ENCODE results near the gene ITGB5. TPM values are rescaled to one million over a fixed set of nuclear protein-coding genes. Genes with fewer than 3 reads are reported as not detected.

Gene ITGB5
- total RNA-seq, 1 experiment from 2014 or later = 85.3 TPM

DNA sequence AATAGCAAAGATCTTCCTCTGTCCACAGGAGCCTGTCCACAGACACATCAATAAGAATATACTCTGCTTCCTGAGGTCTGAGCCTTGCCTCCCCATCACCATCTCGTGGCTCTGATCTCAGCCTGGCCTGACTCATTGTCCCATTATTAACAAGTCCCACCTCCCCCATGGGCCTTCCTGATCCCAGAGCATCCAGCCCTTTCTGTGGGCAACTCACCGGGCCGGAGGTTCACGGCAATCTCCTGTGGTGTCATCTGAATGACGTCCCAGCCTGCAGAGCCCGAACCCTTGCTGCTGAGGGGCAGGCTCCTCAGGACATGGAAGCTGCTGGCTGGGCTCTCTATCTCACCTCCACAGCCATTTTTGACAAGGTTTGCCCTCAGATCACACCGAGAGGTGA lies 28.1 kb downstream of the ITGB5 start:
- Histone ChIP-seq H3K4me1 (peaks cover 15% of the 10 kb centered on the region), H3K9me3 (replicated peaks) (no peaks in the 10 kb centered on the region), H3K27me3 (no peaks in the 10 kb centered on the region), H3K36me3 (peaks cover 29% of the 10 kb centered on the region), H3K27ac (no peak overlapping the region), H3K4me3 (no peak overlapping the region)
- no peak for DNase-seq

DNA sequence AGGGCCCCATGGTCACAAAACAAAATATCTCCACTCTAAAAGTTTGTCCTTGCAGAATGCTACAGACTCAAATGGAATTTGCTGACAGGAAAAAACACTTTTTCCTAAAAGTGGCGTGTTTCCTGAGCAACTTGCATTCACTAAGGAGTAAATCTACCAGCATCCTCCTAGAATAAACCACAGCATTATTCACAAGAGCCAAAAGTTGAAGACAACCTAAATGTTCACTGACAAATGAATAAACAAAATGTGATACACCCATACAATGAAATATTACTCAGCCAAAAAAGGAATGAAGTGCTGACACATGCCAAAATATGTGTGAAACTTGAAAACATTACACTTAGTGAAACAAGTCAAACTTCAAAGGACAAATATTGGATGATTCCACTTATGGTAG lies 28.9 kb downstream of the ITGB5 start:
- no peaks in the 10 kb centered on the region for H3K9me3 ChIP-seq (replicated peaks)
- H3K27ac ChIP-seq = no peak overlapping the region
- peaks cover 15% of the 10 kb centered on the region for H3K4me1 ChIP-seq
- no peaks in the 10 kb centered on the region for H3K27me3 ChIP-seq
- DNase-seq = no peak
- peaks cover 29% of the 10 kb centered on the region for H3K36me3 ChIP-seq
- no peak overlapping the region for H3K4me3 ChIP-seq

DNA sequence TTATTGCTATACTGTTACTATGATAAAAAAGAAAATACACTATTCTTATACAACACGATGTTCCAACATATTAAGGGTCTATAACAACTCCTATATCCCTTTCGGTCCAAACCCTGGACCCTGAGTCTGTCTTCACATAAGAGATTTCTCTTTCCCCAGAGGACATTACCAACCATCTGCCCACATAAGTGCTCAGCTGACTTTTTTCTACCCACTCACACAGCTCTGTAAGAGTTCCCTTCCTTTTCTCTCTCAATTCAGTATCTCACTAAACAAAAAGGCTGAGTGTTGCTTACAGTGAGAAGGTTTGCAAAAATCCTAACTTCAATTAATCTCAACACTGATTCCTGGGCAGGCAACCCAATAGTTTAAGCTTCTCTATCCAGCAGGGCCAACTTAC lies 30.5 kb downstream of the ITGB5 start:
- Histone ChIP-seq H3K9me3 (replicated peaks) (no peaks in the 10 kb centered on the region), H3K4me3 (no peak overlapping the region), H3K27me3 (no peaks in the 10 kb centered on the region), H3K4me1 (peaks cover 9% of the 10 kb centered on the region), H3K36me3 (peaks cover 26% of the 10 kb centered on the region), H3K27ac (no peak overlapping the region)
- DNase-seq = no peak

DNA sequence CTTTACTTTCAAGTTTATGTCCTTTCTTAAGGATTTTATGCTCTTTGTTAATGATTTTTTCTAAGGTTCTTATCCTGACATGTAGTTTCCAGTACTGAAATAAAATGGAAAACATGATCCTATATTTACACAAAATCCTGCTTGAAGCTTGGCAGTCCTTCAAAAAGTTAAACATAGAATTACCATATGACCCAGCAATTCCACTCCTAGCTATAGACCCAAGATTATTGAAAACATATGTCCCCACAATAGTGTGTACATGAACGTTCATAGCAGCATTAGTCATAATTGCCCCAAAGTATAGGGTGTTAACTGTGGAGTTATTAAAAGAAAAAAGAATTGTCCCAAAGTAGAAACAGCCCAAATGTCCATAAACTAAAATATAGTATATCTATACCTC lies 33.2 kb downstream of the ITGB5 start:
- Histone ChIP-seq H3K4me1 (no peaks in the 10 kb centered on the region), H3K27ac (no peak overlapping the region), H3K9me3 (replicated peaks) (no peaks in the 10 kb centered on the region), H3K4me3 (no peak overlapping the region), H3K27me3 (no peaks in the 10 kb centered on the region), H3K36me3 (peaks cover 26% of the 10 kb centered on the region)
- DNase-seq = no peak

DNA sequence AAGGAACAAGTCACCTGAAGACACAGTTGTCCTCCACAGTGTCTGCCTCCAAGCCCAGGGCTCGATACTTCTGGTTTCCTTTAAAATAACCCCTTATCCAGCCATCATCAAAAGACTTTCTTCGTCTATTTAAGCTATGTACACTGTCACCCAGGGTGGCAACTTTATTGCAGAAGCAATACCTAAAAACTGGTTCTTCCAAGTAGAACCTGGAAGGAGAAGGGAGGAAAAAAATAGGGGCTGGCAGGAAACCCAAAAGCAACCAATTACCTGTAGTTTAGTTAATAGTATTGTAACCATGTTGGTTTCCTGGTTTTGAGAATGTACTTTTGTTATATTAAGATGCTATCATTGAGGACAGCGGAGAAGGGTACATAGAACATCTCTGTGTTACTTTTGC lies 33.7 kb downstream of the ITGB5 start:
- H3K27me3 ChIP-seq = no peaks in the 10 kb centered on the region
- peaks cover 22% of the 10 kb centered on the region for H3K36me3 ChIP-seq
- H3K4me3 ChIP-seq = no peak overlapping the region
- no peak for DNase-seq
- no peaks in the 10 kb centered on the region for H3K9me3 ChIP-seq (replicated peaks)
- H3K4me1 ChIP-seq = no peaks in the 10 kb centered on the region
- H3K27ac ChIP-seq = no peak overlapping the region

DNA sequence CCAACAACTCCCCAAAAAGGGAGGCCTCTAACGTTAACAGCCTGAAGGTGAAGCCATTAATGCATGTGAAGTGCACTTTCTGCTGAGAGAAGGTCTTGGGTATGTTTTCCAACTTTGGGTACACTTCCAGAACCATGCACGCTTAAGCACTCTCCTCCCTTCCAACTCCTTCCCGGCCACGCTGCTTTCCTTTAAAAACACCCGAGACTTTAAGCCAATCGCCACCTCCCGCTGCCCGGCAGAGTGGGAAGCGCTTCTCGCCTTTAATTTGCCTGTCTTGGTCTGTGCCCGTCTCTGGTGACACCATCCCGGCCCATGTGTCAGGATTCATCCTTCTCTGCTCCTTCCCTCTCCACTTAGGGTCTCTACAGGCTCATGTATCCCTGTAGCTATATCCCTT lies 35.3 kb downstream of the ITGB5 start:
- H3K36me3 ChIP-seq = peaks cover 18% of the 10 kb centered on the region
- H3K27ac ChIP-seq = no peak overlapping the region
- DNase-seq = no peak
- no peak overlapping the region for H3K4me3 ChIP-seq
- H3K27me3 ChIP-seq = no peaks in the 10 kb centered on the region
- H3K9me3 ChIP-seq (replicated peaks) = no peaks in the 10 kb centered on the region
- no peaks in the 10 kb centered on the region for H3K4me1 ChIP-seq

DNA sequence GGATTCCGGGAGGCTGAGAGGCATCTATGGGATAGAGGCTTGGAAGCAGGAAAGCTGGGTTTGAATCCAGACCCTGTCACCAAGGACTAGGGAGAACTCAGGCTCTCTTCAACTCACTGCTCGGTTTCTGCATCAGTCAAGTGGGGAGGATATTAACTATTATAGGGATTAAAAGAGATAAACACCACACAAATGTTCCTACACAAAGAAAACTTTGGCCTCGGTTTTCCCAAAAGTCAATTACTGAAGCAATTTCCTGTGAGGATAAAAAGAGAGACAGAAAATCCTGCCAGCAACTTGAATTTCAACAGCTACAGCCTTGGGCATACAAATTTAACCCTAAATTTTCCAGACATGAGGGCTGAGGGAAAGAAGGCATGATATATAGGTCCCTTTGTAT lies 36.0 kb downstream of the ITGB5 start:
- no peak overlapping the region for H3K27ac ChIP-seq
- H3K4me1 ChIP-seq = peaks cover under 1% of the 10 kb centered on the region
- peaks cover 14% of the 10 kb centered on the region for H3K36me3 ChIP-seq
- no peak for DNase-seq
- H3K27me3 ChIP-seq = no peaks in the 10 kb centered on the region
- no peak overlapping the region for H3K4me3 ChIP-seq
- H3K9me3 ChIP-seq (replicated peaks) = no peaks in the 10 kb centered on the region

DNA sequence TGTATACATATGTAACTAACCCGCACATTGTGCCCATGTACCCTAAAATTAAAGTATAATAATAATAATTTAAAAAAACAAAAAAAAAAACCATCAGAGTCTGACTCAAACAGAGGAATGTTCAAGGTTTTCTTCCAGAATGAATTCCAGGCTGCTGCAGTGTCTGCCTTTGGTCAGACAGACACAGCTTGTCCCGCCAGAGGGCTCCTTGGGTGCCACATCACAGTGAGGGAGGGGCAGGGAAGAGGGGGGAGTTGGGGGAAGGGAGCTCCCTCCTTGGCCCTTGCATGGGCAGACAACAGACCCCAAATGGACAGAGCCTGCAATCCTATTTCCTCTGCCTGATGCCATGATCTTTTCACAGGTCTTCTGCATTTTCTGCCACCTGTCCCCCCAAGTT lies 36.5 kb downstream of the ITGB5 start:
- no peaks in the 10 kb centered on the region for H3K9me3 ChIP-seq (replicated peaks)
- H3K4me3 ChIP-seq = no peak overlapping the region
- no peak overlapping the region for H3K27ac ChIP-seq
- H3K36me3 ChIP-seq = peaks cover 15% of the 10 kb centered on the region
- H3K4me1 ChIP-seq = peaks cover 6% of the 10 kb centered on the region
- no peaks in the 10 kb centered on the region for H3K27me3 ChIP-seq
- DNase-seq = no peak

DNA sequence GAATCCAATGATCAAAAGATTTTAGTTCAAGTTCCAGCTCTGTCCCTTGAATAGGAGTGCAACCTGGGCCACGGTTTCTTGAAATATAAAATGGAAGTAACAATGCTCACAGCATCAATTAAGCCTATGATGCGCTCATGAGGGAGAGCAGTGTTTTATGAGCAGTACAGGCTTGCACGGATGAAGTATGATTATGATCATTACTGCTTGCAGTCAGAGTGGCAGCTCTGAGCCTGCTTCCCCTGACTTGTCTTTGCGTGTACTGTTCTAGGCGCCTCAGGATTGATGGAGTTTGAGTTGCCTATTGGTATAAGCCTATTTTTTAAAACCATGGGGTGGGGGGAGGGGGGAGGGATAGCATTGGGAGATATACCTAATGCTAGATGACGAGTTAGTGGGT lies 37.0 kb downstream of the ITGB5 start:
- Histone ChIP-seq H3K9me3 (replicated peaks) (no peaks in the 10 kb centered on the region), H3K27me3 (no peaks in the 10 kb centered on the region), H3K4me3 (no peak overlapping the region), H3K36me3 (peaks cover 12% of the 10 kb centered on the region), H3K27ac (no peak overlapping the region), H3K4me1 (peaks cover 10% of the 10 kb centered on the region)
- no peak for DNase-seq

DNA sequence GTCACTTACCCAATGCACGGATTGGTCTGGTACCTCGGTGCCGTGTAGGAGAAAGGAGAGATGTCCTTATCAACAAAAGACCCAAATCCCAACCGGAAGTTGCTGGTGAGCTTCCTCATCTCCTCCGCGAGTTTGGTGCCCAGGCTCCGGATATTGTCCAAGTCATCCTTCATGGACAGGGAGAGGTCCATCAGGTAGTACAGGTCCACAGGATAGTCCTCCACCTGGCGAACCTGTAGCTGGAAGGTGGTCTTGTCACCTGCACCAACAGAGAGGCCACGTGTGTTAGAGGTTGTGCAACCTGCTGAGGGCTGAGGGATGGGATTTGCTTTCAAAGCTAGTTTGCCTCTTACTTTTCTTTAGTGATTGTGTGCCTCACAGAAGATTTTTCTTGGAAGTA lies 38.9 kb downstream of the ITGB5 start:
- no peak overlapping the region for H3K27ac ChIP-seq
- no peaks in the 10 kb centered on the region for H3K27me3 ChIP-seq
- no peak for DNase-seq
- H3K36me3 ChIP-seq = peaks cover 4% of the 10 kb centered on the region
- H3K4me3 ChIP-seq = no peak overlapping the region
- no peaks in the 10 kb centered on the region for H3K9me3 ChIP-seq (replicated peaks)
- peaks cover 17% of the 10 kb centered on the region for H3K4me1 ChIP-seq

DNA sequence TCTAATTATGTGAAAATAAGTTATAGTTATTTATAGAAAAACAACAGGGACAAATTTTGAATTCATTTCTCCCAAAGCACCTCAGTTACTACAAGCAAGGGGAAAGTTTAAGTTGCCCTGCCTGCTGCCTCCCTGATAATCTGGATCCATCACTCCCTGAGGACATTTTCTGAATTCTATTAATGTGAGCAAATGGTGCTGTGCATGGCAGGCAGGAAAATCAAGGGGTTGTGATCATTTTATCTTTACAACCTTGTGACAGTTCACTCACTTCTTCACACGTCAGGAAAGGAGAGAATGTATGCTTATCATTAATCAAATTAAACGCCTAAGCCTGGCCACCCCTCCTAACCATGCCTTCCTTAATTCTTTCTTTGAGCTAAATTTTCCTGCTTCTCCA lies 39.3 kb downstream of the ITGB5 start:
- Histone ChIP-seq H3K36me3 (peaks cover 7% of the 10 kb centered on the region), H3K4me1 (peaks cover 21% of the 10 kb centered on the region), H3K4me3 (no peak overlapping the region), H3K27ac (no peak overlapping the region), H3K9me3 (replicated peaks) (no peaks in the 10 kb centered on the region), H3K27me3 (no peaks in the 10 kb centered on the region)
- DNase-seq = no peak

DNA sequence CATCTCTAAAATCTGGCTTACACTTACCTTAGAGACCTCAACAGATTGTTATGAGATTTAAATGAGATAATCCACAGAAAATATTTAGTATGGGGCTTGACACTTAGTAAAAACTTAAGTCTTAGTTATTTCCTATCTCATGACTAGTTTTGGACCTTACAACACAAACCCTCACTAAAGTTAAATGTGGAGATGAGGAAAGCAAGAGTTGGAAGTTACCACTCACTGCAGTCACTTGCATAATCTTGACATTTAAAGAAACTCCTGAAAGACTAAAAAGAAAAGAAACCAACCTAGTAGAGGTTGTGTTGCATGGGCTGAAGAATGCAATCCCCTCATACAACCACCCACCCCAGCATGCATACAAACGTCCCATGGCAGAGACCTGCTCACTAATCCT lies 40.1 kb downstream of the ITGB5 start:
- peaks cover 15% of the 10 kb centered on the region for H3K36me3 ChIP-seq
- peaks cover 21% of the 10 kb centered on the region for H3K4me1 ChIP-seq

DNA sequence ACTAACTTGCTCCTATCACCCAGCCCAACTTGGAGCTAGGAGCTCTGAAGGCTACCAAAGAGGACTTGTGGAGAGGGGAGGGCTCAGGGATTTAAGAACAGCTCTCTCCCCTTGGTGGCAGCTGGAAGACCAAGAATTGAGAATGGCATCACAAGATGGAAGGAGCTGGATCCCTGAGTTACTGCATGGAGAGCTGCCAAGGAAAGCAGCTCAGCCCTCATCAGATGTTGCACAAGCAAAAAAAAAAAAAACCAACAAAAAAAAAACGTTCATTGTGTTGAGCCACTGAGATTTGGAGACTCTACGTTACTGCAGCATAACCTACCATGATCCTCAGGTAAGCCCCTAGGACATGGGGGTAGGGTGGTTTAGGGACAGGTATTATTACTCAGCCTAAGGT lies 41.0 kb downstream of the ITGB5 start:
- DNase-seq = no peak
- no peaks in the 10 kb centered on the region for H3K9me3 ChIP-seq (replicated peaks)
- H3K36me3 ChIP-seq = peaks cover 24% of the 10 kb centered on the region
- H3K27ac ChIP-seq = no peak overlapping the region
- H3K4me1 ChIP-seq = peaks cover 21% of the 10 kb centered on the region
- H3K4me3 ChIP-seq = no peak overlapping the region
- no peaks in the 10 kb centered on the region for H3K27me3 ChIP-seq

More for the DNA sequence above, 40.1 kb downstream of the ITGB5 start:
- Histone ChIP-seq H3K27ac (no peak overlapping the region), H3K27me3 (no peaks in the 10 kb centered on the region), H3K4me3 (no peak overlapping the region), H3K9me3 (replicated peaks) (no peaks in the 10 kb centered on the region)
- no peak for DNase-seq

DNA sequence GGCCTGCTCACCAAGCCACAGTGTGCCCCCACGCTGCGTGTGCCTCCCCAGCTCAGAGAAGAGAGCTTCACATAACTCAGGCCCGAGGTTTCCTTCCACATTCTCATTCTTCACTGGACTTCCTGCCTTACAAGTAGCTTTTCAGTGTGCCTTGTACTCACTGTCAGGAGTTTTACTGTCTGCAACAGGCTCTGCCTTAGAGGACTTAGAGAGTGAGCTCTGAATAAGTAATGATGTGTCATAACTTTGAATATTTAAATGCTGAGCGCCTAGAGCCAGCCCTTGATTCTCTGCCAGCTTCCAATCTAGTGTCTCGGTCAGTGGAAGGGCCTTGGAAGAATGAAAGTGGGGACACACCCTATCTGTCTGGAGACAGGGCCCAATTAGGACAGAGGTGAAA lies 41.8 kb downstream of the ITGB5 start:
- Histone ChIP-seq H3K27me3 (no peaks in the 10 kb centered on the region), H3K4me3 (no peak overlapping the region), H3K9me3 (replicated peaks) (no peaks in the 10 kb centered on the region), H3K4me1 (peaks cover 21% of the 10 kb centered on the region), H3K36me3 (peaks cover 29% of the 10 kb centered on the region), H3K27ac (no peak overlapping the region)
- DNase-seq = peak in 1 of 2 experiments; percentile 28

DNA sequence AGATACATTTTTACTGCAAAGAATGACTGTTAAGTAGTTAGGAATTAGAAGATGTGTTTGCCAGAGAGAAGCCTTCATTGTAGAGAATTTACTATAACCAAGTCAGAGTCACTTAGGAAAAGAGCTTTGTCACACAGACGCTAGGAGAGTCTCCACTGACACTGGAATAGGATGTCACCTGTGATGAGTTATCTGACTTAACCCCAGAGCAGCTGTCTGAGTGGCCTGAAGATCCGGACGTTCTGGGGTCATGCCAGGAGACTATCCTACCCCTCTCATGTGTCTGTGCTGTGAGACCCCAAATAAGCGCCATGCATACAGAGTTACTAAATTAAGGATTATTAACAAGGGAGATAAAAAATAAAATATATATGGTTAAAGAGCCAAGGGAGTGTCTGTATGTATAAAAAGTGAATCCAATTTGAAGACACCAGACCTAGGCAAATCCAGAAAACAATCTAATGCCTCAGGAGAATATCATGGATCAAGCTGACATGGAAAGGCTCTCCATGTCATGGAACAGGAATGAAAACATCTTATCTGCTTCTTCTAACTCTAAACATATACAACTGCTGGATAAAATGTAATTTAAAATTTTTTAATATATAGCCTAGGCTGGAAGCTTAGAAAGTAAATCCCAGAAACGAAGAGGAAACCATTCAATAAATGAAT lies 43.5 kb downstream of the ITGB5 start:
- H3K9me3 ChIP-seq (replicated peaks) = no peaks in the 10 kb centered on the region
- H3K27ac ChIP-seq = peak overlapping the region; percentile 16
- H3K4me3 ChIP-seq = no peak overlapping the region
- H3K4me1 ChIP-seq = peaks cover 21% of the 10 kb centered on the region
- H3K27me3 ChIP-seq = no peaks in the 10 kb centered on the region
- peak; percentile 22 to 64 for DNase-seq
- peaks cover 42% of the 10 kb centered on the region for H3K36me3 ChIP-seq

DNA sequence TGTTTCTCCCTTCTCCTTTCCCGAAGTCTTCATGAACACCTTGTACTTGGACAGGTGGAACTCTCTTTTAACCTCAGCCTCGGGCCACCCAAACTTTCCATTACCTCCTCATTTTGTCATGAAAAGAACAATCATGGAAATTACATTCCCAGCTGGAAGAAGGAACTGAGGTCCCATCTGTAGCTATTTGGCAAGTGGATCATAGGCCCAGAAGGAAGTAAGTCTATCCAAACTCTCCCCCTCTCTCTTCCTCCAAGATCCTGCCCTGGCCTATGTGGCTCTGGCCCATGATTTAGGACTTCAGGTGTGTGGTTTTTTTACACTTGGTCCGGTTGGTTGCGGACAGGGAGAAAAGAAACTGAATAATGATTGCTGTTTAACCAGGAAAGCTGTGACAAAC lies 44.1 kb downstream of the ITGB5 start:
- H3K36me3 ChIP-seq = peaks cover 42% of the 10 kb centered on the region
- H3K27me3 ChIP-seq = no peaks in the 10 kb centered on the region
- peak overlapping the region; percentile 16 for H3K27ac ChIP-seq
- H3K9me3 ChIP-seq (replicated peaks) = no peaks in the 10 kb centered on the region
- peaks cover 25% of the 10 kb centered on the region for H3K4me1 ChIP-seq
- DNase-seq = no peak
- no peak overlapping the region for H3K4me3 ChIP-seq

Measured in SJCRH30 (cell line).